GM19035 (cell line): ENCODE results near the gene LRR1.
"Not testable (repeated sequence)": the region's sequence is repeated elsewhere in the genome, so short reads cannot be mapped to it uniquely, and the experiment has no call there.

ENCODE experiments used
- ATAC-seq: cut with Tn5 transposase; IDR thresholded peaks from one replicate; pipeline ENCODE4 v1.9.1; 2021; ENCODE audit not compliant: unreplicated experiment

Gene LRR1

DNA sequence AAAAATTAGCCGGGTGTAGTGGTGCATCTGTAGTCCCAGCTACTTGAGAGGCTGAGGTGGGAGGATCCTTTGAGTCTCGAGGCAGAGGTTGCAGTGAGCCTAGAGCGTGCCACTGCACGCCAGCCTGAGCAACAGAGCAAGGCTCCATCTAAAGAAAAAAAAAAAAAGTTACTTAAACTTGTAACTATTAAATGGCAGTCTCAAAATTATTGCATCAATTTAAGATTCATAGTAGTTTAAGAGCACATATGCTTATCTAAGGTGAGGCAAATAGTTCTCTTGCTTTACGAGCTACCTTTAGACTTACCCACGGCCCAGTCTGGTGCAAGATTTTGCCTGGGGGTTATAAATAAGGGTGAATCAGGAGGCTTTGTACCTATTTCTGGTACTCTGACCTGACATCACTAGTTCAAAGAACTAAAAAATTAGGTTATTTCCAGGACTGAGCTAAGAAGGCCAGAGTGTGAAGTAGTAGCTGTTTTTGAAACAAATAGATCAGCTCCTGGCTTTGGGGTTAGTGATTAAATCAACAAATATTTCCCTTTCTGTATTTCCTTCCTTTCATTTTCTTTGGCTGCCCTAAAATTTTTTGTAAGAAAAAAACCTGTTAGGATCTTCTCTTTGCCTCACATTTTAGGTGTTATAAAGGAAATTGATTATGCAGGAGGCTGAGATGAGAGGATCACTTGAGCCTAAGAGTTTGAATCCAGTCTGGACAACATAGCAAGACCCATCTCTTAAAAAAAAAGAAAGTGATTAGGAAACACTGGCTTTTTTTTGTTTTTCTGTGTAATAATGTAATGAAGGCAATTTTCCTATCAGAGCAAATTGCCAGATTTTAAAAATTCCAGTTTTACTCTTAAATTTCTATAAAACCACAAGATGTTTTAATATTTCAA is 25.4 kb downstream of the LRR1 start:
- ATAC-seq: no peak

DNA sequence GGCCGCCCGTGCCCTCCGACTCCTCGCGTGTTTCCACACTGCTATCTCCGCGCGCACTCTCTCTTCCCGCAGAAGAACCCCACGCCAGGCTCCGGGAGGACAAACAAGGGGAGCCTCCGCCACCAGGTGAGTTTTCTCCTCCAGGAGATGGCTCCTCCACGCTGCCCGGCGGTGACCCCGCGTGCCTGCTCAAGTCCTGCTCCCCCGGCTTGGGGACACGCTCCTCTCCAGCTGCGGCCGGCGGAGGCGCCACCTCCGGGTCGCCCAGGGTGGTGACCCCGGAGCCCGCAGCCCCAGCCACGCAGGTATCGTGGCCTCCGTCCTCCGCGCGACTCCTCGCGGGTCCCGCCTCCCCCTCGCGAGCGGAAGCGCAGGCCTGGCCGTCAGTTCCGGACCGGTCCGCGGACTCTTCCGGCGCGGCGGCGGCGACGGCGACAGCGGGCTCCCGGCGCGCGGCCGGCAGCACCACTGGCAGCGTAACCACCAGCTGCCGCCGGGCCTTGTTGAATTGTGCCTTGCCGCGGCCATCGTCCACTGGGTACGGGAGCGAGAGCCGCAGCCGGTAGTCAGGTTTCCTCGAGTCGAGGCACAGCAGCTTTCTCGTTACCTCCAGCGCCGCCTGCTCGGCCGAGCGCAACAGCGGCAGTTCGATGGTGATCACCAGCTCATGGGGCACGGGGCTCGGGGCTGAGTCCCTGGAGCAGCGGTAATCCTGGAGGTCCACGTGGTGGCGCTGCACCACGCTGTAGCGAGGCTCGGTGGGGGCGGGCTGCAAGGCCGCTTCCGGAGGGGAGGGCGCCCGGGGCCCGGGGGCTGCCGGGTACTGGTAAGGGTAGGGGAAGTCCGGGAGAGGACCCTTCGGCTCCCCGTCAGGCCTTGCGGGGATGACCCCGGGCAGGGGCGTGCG is 35.2 kb downstream of the LRR1 start:
- ATAC-seq: peak; percentile 77

DNA sequence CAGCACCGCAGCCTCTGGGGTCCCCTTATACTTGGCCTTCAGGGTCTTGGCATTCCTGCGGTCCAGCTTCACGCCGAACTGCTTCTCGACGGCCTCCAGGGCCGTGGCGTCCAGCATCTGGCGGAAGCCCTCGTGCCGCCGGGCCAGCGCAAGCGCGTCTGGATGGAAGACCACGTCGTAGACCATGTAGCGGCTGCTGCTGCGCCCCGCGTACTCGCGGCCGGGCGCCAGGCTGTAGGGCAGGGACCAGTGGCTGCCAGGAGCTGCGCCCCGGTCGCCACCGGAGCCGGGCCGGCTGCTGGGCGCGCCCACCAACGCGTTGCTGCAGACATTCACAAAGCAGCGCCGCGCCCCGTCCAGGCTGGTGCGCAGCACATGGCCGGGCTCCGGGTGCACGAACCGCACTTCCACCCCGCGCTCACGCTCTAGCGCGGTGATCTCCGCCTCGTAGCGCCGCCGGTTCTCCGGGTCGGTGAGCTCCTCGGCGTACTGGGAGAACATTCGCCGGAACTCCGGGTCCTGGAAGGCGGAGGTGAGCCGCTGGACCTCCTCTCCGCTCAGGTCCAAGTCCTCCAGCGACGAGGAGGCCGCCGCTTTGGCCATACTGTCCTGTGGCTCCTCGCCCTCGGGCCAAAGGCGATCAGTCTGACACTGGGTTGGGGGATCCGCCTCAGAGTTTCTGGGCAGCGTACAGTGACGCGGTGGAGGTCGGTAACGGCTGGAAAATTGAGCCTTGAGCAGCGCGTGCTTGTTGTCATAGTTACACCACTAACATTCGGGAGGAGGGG is 36.0 kb downstream of the LRR1 start, which contains the start of gene DNAAF2:
DNAAF2 (minus strand) TSS at position 698 of the 788 bp plus-strand sequence; CDS start at position 603, 95 bp downstream.
- ATAC-seq: peak; percentile 31

DNA sequence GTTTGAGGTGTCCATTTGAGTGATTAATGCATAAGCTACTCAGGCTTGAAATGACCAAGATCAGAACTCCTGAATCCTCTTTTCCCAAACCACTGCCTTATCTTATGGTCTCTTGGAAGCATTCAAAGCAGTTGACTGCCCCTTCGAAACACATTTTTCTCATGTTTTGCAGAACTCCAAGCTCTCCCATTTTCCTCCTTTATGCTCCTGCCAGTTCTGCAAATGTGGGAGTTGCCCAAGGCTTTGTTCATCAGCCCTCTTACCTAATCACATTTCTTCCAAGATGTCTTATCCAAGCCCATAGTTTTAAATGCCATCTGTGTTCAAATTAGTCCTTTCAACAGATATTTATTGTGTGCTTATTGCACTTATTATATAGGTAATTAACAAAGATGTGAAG is 38.1 kb downstream of the LRR1 start:
- no peak for ATAC-seq

DNA sequence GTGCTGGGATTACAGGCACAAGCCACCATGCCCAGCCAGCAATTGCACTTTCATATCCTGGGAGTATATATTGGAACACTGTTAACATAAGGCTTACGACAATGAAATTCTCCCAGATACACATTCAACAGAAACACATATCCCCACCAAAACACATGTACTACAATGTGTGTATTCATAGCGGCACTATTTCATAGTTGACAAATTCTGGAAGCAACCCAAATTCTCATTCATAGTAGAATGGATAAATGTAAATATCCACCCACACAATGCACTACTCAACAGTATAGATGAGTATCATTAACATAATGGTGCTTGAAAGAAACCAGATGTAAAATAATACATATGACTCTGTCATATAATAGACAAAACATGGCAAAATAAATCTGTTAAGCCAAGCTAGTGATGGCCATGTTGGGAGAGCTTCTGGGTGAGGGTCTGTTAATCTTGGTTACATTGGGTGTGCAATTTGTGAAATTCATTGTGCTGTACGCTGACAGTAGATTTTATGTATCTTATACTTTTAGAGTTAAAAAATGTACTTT is 38.9 kb downstream of the LRR1 start:
- no peak for ATAC-seq

DNA sequence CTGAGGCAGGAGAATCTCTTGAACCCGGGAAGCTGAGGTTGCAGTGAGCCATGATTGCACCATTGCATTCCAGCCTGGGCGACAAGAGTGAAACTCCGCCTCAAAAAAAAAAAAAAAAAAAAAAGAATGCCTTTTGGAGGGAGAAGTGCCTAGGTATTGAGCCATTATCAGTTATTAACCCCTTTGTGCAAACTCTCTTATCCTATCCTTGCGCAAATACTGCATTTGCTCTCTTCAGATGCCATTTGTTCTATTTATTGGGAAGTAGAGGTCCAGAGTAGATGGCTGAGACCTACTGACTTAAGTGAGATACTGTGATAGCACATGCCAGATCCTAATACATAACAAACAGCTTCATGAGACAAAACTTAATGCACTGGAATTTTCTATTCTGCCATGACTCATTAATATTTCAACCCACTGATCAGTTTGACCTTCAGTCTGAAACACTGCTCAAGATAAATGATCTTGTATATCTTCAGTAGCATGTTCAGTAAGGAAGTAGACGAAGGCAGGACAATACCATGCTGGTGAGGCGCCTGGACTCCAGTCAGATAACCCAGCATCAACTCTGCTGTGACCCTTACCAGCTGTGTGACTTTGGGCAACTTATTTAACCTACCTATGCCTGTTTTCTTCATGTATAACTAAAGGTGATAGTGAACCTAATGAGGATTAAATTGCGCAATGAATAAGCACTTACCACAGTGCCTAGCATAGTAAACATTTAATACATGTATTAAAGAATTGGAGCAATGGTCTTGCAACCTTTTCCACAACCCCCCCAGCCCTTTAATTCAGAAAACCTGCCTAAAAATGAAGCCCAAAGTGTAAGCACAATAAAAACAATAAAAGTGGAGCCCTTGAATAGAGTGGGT is 42.0 kb downstream of the LRR1 start:
- ATAC-seq: no peak

DNA sequence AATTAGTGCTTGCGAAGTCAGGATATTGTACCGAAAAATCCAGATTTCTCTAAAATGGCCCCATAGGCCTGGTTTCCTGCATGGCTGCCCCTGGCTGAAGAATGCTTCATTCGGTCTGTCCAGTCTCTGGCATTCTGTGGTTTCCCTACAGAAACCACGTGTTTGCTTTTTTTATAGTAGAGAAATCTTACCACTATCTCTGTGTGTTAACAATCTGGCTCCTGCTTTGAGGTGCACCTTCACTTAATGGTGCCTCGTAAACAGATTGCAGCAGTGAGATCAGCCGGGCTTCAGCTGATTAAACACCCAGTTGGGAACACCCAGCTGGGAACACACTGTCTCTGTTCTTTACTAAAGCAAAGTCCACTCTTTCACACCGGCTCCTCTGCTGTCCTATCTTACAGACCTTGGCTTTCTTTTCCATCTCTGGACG is 43.0 kb downstream of the LRR1 start:
- ATAC-seq: no peak

DNA sequence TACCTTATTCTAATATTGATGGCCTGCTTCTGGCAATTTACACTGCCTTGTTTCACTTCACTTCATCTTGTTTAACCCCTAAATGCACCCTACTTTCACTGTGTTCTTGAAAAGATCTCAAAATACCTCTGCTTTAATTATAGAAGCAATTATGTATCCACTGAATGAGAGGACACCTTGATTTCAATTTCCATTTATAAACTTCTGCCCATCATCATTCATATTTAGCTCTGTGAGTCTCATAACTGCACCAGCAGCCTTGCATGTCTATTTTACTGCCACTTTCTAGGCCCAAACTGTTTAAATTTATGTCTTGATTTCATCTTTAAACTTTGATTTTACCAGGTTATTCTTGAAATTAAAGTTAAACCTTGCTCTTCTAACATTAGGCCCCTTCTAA is 43.4 kb downstream of the LRR1 start:
- no peak for ATAC-seq

DNA sequence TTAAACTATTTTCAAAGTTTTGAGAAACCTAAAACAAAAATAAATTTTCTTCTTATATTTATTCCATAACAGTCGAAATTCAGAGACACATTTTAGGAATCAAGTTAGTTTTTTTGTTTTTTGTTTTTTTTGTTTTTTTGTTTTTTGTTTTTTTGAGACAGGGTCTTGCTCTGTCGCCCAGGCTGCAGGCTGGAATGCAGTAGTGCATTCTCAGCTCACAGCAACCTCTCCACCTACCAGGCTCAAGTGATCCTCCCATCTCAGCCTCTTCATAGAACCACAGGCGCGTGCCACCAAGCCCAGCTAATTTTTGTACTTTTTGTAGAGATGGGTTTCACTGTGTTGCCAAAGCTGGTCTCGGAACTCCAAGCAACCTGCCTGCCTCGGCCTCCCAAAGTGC is 54.8 kb downstream of the LRR1 start:
- ATAC-seq: no peak

DNA sequence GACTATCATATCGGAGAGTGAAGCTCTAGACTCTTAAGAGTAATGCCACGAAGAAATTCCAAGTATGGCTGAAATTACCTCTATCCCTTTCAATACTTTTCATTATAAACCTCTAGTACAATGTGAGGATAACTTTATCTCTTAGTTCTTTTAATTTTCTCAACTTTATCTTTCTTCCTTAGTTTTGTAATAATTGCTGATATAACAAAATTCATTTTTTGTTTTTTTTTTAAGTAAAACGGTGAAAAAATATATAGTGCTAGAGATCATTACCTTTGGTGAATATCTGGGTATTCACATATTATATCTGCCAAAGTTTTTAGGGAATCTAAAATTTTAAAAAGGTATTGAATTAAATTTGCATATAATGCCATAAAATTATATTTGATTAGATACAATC is 55.8 kb downstream of the LRR1 start:
- ATAC-seq: no peak

DNA sequence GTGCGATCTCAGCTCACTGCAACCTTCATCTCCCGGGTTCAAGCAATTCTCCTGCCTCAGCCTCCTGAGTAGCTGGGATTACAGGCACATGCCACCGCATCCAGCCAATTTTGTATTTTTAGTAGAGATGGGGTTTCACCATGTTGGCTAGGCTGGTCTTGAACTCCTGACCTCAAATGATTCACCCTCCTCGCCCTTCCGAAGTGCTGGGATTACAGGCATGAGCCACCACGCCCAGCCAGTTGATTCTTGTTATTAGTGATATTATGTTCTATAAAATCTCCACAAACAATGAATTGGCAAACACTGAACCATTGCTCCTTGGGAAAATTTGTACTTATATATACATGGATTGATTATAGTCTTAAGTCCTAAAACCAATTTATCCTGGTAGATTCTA is 58.8 kb downstream of the LRR1 start:
- not testable (repeated sequence) for ATAC-seq

DNA sequence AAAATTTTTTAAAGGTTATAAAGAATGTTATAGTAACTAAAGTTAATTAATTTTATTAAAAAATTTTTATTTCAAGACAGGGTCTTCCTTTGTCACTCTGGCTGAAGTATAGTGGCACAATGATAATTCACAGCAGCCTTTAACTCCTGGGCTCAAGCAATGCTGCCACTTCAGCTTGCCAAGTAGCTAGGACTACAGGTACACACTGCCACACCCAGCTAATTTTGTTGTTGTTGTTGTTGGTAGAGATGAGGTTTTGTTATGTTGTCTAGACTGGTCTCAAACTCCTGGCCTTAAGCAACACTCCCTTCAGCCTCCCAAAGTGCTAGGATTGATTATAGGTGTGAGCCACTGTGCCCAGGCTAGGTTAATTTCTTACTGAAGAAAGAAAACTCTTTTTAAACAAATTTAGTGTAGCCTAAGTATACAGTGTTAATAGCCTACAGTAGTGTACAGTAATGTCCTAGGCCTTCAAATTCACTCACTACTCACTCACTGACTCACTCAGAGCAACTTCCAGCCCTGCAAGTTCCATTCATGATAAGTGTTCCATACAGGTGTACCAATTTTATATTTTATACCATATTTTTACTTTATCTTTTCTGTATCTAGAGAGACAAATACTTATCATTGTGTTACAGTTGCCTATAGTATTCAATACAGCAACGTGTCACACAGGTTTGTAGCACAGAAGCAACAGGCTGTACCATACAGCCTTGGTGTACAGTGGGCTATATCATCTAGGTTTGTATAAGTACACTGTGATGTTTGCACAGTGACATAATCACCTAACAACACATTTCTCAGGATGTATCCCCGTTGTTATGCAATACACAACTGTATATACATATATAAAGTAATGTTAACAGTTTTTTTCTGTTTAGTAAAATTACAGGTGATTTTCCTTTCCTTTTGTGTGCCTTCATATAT is 61.1 kb downstream of the LRR1 start:
- no peak for ATAC-seq
